ENCODE results near the gene SVIL.
"Not testable (repeated sequence)": the region's sequence is repeated elsewhere in the genome, so short reads cannot be mapped to it uniquely, and the experiment has no call there.

GRCh38 chr10:29614289-29614688 lies 20.5 kb downstream of the SVIL start:
- TF ChIP-seq, protein P1, sequence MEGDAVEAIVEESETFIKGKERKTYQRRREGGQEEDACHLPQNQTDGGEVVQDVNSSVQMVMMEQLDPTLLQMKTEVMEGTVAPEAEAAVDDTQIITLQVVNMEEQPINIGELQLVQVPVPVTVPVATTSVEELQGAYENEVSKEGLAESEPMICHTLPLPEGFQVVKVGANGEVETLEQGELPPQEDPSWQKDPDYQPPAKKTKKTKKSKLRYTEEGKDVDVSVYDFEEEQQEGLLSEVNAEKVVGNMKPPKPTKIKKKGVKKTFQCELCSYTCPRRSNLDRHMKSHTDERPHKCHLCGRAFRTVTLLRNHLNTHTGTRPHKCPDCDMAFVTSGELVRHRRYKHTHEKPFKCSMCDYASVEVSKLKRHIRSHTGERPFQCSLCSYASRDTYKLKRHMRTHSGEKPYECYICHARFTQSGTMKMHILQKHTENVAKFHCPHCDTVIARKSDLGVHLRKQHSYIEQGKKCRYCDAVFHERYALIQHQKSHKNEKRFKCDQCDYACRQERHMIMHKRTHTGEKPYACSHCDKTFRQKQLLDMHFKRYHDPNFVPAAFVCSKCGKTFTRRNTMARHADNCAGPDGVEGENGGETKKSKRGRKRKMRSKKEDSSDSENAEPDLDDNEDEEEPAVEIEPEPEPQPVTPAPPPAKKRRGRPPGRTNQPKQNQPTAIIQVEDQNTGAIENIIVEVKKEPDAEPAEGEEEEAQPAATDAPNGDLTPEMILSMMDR (IDR thresholded peaks at IDR 0.05): not testable (repeated sequence)
- not testable (repeated sequence) for TF ChIP-seq EZH2 (IDR thresholded peaks at IDR 0.05; ENCODE audit: borderline replicate concordance, insufficient read depth, low read depth, low read length, poor library complexity, severe bottlenecking)
